Upper lobe of left lung (tissue), 6 donors: ENCODE results near the gene SUGP1. TPM values are rescaled to one million over a fixed set of nuclear protein-coding genes. Genes with fewer than 3 reads are reported as not detected.

Experiments used
- ATAC-seq, 2 donors: fragments of 200-7000 bp; cut with Tn5 transposase; one replicate each; pipeline ENCODE4 v1.9.1; 2022; ENCODE audit warnings: mild to moderate bottlenecking in 2 of 2, moderate library complexity in 2 of 2; ENCODE audit not compliant: low FRiP score in 2 of 2
- DNase-seq, 2 donors: peaks; one replicate each; pipeline ENCODE4 v3.0.0-alpha.2; 2019 to 2020
- H3K27ac ChIP-seq, 4 donors: fragments of 200-600 bp; sonication (generic); one replicate each; pipeline ENCODE4 v1.5.1; 2016 to 2019
- H3K27me3 ChIP-seq, 4 donors: fragments of 200-600 bp; sonication (generic); one replicate each; pipeline ENCODE4 v1.5.1; 2017 to 2019
- H3K36me3 ChIP-seq, 4 donors: fragments of 200-600 bp; sonication (generic); one replicate each; pipeline ENCODE4 v1.5.1; 2016 to 2019
- H3K4me1 ChIP-seq, 4 donors: fragments of 200-600 bp; sonication (generic); one replicate each; pipeline ENCODE4 v1.5.1; 2018 to 2019
- H3K4me3 ChIP-seq, 4 donors: fragments of 200-600 bp; sonication (generic); one replicate each; pipeline ENCODE4 v1.5.1; 2017 to 2019; ENCODE audit warnings: mild to moderate bottlenecking in 2 of 4, moderate library complexity in 1 of 4
- H3K9me3 ChIP-seq, 4 donors: fragments of 200-600 bp; sonication (generic); one replicate each; pipeline ENCODE4 v1.5.1; 2018 to 2019
- EP300 ChIP-seq, 4 donors: sonication (generic); formaldehyde crosslinking; IDR thresholded peaks; one replicate each; pipeline ENCODE4 v1.5.1; 2017; ENCODE audit warnings: antibody characterized with exemption in 4 of 4, control low read depth in 2 of 4
- POLR2A ChIP-seq, 4 donors: fragments of 450-650 bp; IDR thresholded peaks; one replicate each; pipeline ENCODE4 v1.5.1; 2016 to 2017; ENCODE audit warnings: antibody characterized with exemption in 4 of 4, mild to moderate bottlenecking in 2 of 4
- POLR2AphosphoS5 ChIP-seq, 2 donors: sonication (generic); formaldehyde crosslinking; IDR thresholded peaks; one replicate each; pipeline ENCODE4 v1.5.1; 2017; ENCODE audit warnings: antibody characterized with exemption in 2 of 2
- WGBS, 2 donors: methylation state at CpG; one replicate each; pipeline ENCODE4 v1.1.5; 2017 to 2018; 5-methylcytosine and 5-hydroxymethylcytosine counted together
- total RNA-seq, 6 donors: library from RNA; depleted of rRNA in 4 of 6; stranded (reverse); fragments of >200 nt in 4 of 6; gene quantifications; one replicate each; pipeline versions ENCODE4 v1.1.0 to v1.2.1, GENCODE V29; 2016 to 2021
- TF ChIP-seq, protein P1 (sequence below), 6 experiments: fragments of 450-650 bp in 4 of 6; fragments of 200-600 bp in 2 of 6; sonication (generic) in 2 of 6; IDR thresholded peaks; one replicate each; pipeline ENCODE4 v1.5.1; 2016 to 2019; ENCODE audit warnings: antibody characterized with exemption in 6 of 6
- donor health status: DM: no; HTN: no; CAD: no; lungs with moderate emphysema.
- donor health status: DM: no; HTN: yes; CAD: no; lungs with severe emphysema.

Gene SUGP1
- total RNA-seq, 6 donors from 2014 or later: 22.6 to 62.9 (median 42.6) TPM

DNA sequence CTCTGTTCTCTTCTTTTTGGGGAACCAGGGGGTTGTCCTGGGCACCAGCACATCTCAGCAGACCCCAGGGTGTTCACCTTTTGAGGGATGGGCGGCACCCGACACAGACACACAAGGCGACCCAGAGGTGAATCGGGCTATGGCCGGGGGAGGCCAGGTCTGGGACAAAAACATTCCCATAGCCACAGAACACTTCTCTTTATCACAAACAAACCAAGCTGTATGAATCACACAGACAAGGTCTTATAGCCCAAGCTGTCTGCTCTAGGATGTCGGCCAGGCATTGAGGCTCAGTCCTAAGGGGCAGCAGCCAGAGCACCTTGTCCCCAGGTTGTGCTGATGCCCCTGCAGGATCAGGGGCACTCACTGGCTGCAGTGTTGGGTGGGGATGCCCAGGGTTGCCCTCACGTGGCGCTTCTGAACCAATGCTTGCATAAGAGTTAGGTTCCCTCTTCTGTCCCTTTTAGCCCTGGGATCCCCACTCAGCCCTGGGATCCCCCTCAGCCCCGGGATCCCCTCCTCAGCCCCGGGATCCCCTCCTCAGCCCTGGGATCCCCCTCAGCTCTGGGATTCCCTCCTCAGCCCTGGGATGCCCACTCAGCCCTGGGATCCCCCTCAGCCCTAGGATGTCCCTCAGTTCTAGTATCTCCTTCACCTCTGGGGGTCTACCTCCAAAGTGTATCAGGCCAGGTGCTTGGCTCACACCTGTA lies 27.2 kb upstream of the SUGP1 start:
- Histone ChIP-seq H3K4me1 (no peaks in the 10 kb centered on the region), H3K36me3 (peaks cover 23 to 100% (median 85%) of the 10 kb centered on the region in 4 donors), H3K27ac (no peak overlapping the region), H3K9me3 (no peaks in the 10 kb centered on the region), H3K27me3 (no peaks in the 10 kb centered on the region), H3K4me3 (no peak overlapping the region)
- DNase-seq: no peak
- no peak for ATAC-seq
- whole genome bisulfite sequencing, 2 donors: 92 to 95% methylated on average over 7 to 10 of the region's 10 CpGs
- TF ChIP-seq POLR2AphosphoS5 (IDR thresholded peaks at IDR 0.05) (no peak), POLR2A (IDR thresholded peaks at IDR 0.05) (no peak), EP300 (IDR thresholded peaks at IDR 0.05) (no peak)
- TF ChIP-seq, protein P1, sequence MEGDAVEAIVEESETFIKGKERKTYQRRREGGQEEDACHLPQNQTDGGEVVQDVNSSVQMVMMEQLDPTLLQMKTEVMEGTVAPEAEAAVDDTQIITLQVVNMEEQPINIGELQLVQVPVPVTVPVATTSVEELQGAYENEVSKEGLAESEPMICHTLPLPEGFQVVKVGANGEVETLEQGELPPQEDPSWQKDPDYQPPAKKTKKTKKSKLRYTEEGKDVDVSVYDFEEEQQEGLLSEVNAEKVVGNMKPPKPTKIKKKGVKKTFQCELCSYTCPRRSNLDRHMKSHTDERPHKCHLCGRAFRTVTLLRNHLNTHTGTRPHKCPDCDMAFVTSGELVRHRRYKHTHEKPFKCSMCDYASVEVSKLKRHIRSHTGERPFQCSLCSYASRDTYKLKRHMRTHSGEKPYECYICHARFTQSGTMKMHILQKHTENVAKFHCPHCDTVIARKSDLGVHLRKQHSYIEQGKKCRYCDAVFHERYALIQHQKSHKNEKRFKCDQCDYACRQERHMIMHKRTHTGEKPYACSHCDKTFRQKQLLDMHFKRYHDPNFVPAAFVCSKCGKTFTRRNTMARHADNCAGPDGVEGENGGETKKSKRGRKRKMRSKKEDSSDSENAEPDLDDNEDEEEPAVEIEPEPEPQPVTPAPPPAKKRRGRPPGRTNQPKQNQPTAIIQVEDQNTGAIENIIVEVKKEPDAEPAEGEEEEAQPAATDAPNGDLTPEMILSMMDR (IDR thresholded peaks at IDR 0.05): no peak

DNA sequence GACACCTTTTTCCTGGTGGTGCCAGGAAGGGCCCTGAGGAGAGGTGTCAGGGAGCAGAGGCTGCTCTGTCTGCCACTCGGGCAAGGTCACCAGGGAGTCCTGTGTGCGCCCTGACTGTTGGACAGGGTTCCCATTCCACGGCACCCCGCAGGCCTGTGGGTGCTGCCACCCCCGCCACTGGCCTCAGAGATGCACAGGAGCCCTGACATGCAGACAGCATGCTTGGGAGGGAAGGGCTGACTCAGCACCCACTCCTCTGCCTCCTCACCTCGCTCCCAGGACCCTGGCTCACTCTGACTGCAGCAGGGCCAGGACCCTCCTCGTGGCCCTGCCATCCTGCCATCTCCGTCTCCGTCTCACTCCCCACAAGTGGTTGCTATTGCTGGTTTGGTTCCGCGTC lies 25.7 kb upstream of the SUGP1 start:
- TF ChIP-seq POLR2AphosphoS5 (IDR thresholded peaks at IDR 0.05) (no peak), POLR2A (IDR thresholded peaks at IDR 0.05) (no peak), EP300 (IDR thresholded peaks at IDR 0.05) (no peak)
- TF ChIP-seq, protein P1 (IDR thresholded peaks at IDR 0.05): no peak
- Histone ChIP-seq H3K27ac (no peak overlapping the region), H3K4me1 (no peaks in the 10 kb centered on the region), H3K27me3 (no peaks in the 10 kb centered on the region), H3K4me3 (no peak overlapping the region), H3K36me3 (peaks cover 26 to 100% (median 93%) of the 10 kb centered on the region in 4 donors), H3K9me3 (no peaks in the 10 kb centered on the region)
- 92 to 96% methylated on average over 6 to 10 of the region's 11 CpGs for WGBS, 2 donors
- ATAC-seq (no peak), DNase-seq (no peak)

DNA sequence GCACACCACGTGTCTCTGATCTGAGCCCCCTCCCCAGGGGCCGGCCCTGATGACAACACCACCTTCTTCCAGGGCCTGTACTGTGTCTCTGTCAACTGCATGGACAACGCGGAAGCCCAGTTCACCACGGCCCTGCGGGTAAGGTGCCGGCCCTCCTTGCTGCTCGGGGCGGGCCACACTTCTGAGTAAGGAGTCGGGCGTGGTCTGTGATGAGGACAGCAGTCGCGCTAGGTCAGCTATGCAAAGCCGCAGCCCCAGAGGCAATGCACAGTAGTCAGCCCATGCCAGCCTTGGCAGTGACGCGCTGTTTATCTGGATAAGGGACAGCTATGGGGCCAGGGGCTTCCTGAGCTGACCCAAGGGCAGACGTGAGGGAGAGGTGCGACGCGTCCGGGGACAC lies 24.9 kb upstream of the SUGP1 start:
- Histone ChIP-seq H3K4me1 (no peaks in the 10 kb centered on the region), H3K27ac (no peak overlapping the region), H3K4me3 (no peak overlapping the region), H3K9me3 (no peaks in the 10 kb centered on the region), H3K36me3 (peaks cover 31 to 100% (median 95%) of the 10 kb centered on the region in 4 donors), H3K27me3 (no peaks in the 10 kb centered on the region)
- WGBS, 2 donors: 95 to 96% methylated on average over 4 to 19 of the region's 21 CpGs
- ATAC-seq (no peak), DNase-seq (no peak)
- TF ChIP-seq EP300 (IDR thresholded peaks at IDR 0.05) (no peak), POLR2AphosphoS5 (IDR thresholded peaks at IDR 0.05) (no peak), POLR2A (IDR thresholded peaks at IDR 0.05) (no peak)
- TF ChIP-seq, protein P1 (IDR thresholded peaks at IDR 0.05): no peak

DNA sequence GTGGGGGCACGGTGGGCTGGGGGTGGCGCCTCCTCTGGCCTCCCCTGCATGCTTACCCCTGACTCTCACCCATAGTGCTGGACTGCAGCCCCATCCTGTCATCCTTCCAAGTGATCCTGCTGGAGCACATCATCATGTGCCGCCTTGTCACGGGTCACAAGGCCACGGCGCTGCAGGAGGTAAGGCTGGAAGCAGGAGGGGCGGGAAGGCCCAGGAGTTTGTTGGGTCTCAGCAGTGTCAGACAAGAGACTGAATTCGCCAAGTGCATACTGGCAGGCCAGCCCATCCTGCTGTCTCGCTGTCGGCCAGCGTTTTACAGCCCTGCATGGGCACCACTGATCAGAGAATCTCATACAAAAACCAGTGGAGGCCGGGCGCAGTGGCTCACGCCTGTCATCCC lies 23.5 kb upstream of the SUGP1 start:
- H3K4me1 ChIP-seq: no peaks in the 10 kb centered on the region
- no peak for ATAC-seq
- H3K36me3 ChIP-seq: peaks cover 28 to 100% (median 94%) of the 10 kb centered on the region in 4 donors
- H3K9me3 ChIP-seq: no peaks in the 10 kb centered on the region
- H3K4me3 ChIP-seq: no peak overlapping the region
- WGBS, 2 donors: 93 to 95% methylated on average over 9 to 14 of the region's 14 CpGs
- H3K27me3 ChIP-seq: no peaks in the 10 kb centered on the region
- DNase-seq: no peak
- no peak overlapping the region for H3K27ac ChIP-seq
- TF ChIP-seq POLR2AphosphoS5 (IDR thresholded peaks at IDR 0.05): no peak
- TF ChIP-seq, protein P1 (IDR thresholded peaks at IDR 0.05): no peak
- no peak for TF ChIP-seq EP300 (IDR thresholded peaks at IDR 0.05)
- TF ChIP-seq POLR2A (IDR thresholded peaks at IDR 0.05): no peak

DNA sequence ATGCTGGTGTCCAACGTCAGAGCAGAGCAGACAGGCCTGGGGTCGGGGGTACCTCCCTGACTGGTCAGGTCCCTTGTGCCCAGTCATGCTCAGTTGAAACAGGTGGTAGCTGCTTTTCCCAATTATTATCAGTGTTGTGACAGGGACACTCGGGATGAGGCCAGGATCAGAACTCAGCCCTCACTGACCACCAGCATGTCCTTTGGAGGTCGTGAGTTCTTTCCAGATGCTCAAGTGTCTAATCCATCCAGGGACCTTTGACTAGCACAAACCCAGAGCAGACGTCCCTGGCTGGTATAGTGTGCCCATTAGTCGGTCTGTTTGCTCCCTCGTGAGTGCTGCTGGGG lies 22.7 kb upstream of the SUGP1 start:
- H3K27ac ChIP-seq: no peak overlapping the region
- TF ChIP-seq, protein P1 (IDR thresholded peaks at IDR 0.05): peak in 1 of 6 experiments; percentile 15
- TF ChIP-seq EP300 (IDR thresholded peaks at IDR 0.05) (no peak), POLR2AphosphoS5 (IDR thresholded peaks at IDR 0.05) (no peak), POLR2A (IDR thresholded peaks at IDR 0.05) (no peak)
- H3K4me3 ChIP-seq: no peak overlapping the region
- WGBS, 2 donors: 74 to 88% methylated on average over 4 to 6 of the region's 7 CpGs
- H3K36me3 ChIP-seq: peaks cover 28 to 100% (median 94%) of the 10 kb centered on the region in 4 donors
- no peaks in the 10 kb centered on the region for H3K9me3 ChIP-seq
- no peaks in the 10 kb centered on the region for H3K27me3 ChIP-seq
- no peak for DNase-seq
- H3K4me1 ChIP-seq: no peaks in the 10 kb centered on the region
- no peak for ATAC-seq
